ENCODE results near the gene CD93. TPM values are rescaled to one million over a fixed set of nuclear protein-coding genes. Genes with fewer than 3 reads are reported as not detected.

The CD93 gene
- total and polyA plus RNA-seq, 2 donors (not counting 1 experiment from before 2014, with no cell fraction given): 0.01 TPM; not detected in 1

DNA sequence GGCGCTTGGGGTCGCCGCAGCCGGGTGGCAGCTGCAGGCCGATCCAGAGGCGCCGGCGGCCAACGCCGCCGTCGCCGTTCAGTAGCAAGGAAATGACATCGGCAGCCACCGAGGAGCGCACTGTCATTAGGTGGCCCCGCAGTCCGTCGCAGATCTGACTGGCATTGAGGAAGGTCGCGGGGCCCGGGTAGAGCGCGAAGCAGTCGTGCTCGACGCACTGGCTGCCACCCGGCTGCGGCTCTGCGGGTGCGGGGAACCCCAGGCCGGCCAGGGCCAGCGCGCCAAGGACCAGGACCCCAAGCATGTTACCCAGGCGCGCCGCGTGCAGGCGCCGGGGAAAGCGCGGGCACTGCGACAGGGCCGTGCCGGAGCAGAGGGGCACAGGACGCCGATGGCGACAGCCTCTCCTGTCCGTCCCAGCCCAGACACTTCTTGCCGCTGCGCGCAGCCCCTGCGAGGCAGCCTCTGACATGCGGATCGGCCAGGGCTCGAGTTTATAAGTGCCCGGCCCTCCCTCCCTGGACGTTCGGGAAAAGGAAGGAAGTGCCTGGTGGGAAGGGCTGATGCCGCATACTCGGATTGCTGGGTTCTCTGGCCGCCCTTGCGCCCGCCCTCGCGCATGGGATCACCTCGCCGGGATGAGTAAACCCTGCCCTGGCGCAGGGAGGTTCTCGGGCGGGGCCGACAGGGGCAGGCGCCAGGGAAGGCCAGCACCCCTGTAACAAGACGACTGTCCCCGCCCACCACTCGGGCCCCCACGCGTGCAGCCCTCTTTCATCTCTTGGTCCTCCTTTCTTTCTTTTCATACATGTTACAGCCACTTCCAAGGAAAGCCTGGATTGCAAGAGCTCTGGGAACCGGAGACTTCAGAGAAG lies 36.7 kb downstream of the CD93 start, which contains the start of gene THBD:
Gene THBD, minus strand, starts transcription at position 472 of the 875 bp plus-strand sequence. Its CDS starts 168 bp downstream, at position 304.
- Histone ChIP-seq H3K36me3 (ENCODE audit: control insufficient read depth, insufficient read depth, low read length) (no peaks in the 10 kb centered on the region), H2AFZ (ENCODE audit: low read length) (peak within 1 kb of the TSS; percentile 53), H3K4me1 (ENCODE audit: control insufficient read depth, extremely low read depth, insufficient read depth, low read length) (no peaks in the 10 kb centered on the region), H3K79me2 (ENCODE audit: control insufficient read depth, insufficient read depth, low read length) (peaks cover 3% of the 10 kb centered on the region), H3K9ac (ENCODE audit: insufficient read depth, low read length) (peak within 1 kb of the TSS; percentile 40), H3K27me3 (ENCODE audit: control insufficient read depth, insufficient read depth, low read length) (no peaks in the 10 kb centered on the region), H3K9me3 (ENCODE audit: control insufficient read depth, insufficient read depth, low read depth, low read length) (no peaks in the 10 kb centered on the region), H3K27ac (ENCODE audit: insufficient read depth, low read length) (peak within 1 kb of the TSS; percentile 17), H4K20me1 (ENCODE audit: control insufficient read depth, extremely low read depth, insufficient read depth, low read length) (no peaks in the 10 kb centered on the region), H3K4me3 (replicated peaks in 1 of 4; ENCODE audit: control extremely low read depth in 1 of 4, insufficient read depth in 1 of 4, low read depth in 3 of 4, low read length in 4 of 4) (peak within 1 kb of the TSS; percentile 2 to 55 (median 48)), H3K4me2 (ENCODE audit: extremely low read depth, insufficient read depth, low read length) (peak within 1 kb of the TSS; percentile 71)
- TF ChIP-seq, protein P1, sequence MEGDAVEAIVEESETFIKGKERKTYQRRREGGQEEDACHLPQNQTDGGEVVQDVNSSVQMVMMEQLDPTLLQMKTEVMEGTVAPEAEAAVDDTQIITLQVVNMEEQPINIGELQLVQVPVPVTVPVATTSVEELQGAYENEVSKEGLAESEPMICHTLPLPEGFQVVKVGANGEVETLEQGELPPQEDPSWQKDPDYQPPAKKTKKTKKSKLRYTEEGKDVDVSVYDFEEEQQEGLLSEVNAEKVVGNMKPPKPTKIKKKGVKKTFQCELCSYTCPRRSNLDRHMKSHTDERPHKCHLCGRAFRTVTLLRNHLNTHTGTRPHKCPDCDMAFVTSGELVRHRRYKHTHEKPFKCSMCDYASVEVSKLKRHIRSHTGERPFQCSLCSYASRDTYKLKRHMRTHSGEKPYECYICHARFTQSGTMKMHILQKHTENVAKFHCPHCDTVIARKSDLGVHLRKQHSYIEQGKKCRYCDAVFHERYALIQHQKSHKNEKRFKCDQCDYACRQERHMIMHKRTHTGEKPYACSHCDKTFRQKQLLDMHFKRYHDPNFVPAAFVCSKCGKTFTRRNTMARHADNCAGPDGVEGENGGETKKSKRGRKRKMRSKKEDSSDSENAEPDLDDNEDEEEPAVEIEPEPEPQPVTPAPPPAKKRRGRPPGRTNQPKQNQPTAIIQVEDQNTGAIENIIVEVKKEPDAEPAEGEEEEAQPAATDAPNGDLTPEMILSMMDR (conservative IDR thresholded peaks at IDR 0.05 in 1 of 2, IDR thresholded peaks at IDR 0.05 in 1 of 2; ENCODE audit: low read depth in 1 of 2, low read length in 2 of 2): no peak
- TF ChIP-seq EZH2 (IDR thresholded peaks at IDR 0.05; ENCODE audit: low read length, missing control alignments): no peak
- DNase-seq (ENCODE audit: low read depth in 2 of 2): peak; percentile 52 to 60

DNA sequence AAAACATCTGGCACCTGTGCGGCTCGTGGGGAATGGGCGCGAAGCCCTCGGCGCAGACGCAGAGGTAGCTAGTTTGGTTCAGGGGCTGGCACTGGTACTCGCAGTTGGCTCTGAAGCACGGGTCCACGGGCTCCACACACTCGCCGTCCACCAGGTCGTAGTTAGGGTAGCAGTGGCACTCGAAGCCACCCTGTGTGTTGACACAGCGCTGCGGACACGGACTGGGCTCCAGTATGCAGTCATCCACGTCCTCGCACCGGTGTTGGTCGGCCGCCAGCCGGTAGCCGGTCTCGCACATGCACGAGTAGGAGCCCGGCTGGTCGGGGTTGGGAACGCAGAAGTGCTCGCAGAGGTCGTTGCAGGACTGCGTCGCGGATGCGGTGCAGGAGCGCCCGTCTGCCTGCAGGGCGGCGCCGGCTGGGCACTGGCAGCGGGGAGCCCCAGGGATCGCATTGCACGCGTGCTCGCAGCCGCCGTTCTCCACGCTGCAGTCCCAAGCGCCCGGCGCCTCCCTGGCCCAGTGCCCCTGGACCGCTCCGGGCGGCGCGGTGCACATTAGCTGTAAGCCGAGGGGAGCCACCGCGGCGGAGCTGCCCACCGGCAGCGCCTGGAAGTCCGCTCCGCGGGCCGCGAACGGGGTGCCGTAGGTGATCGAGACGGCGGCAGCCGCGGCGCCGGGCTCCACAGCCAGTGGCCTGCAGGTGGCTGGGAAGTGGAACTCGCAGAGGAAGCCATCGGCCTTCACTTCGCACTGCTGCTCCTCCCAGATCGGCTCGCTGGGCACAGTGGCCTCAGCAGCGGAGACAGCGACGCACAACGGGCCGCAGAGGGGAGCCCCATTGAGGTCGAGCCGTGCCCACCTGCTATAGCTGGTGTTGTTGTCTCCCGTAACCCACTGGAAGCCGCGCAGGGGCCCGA lies 37.6 kb downstream of the CD93 start:
- TF ChIP-seq EZH2 (IDR thresholded peaks at IDR 0.05; ENCODE audit: low read length, missing control alignments): peak; percentile 68
- TF ChIP-seq, protein P1 (conservative IDR thresholded peaks at IDR 0.05 in 1 of 2, IDR thresholded peaks at IDR 0.05 in 1 of 2; ENCODE audit: low read depth in 1 of 2, low read length in 2 of 2): peak; percentile 23 to 38

More for the DNA sequence above, 37.6 kb downstream of the CD93 start:
- peaks cover 3% of the 10 kb centered on the region for H3K79me2 ChIP-seq (ENCODE audit: control insufficient read depth, insufficient read depth, low read length)
- no peak overlapping the region for H3K27ac ChIP-seq (ENCODE audit: insufficient read depth, low read length)
- H3K4me3 ChIP-seq (replicated peaks in 1 of 4; ENCODE audit: control extremely low read depth in 1 of 4, insufficient read depth in 1 of 4, low read depth in 3 of 4, low read length in 4 of 4): peak overlapping the region; percentile 2 to 55 (median 30)
- H2AFZ ChIP-seq (ENCODE audit: low read length): peak overlapping the region; percentile 45
- peaks cover under 1% of the 10 kb centered on the region for H3K27me3 ChIP-seq (ENCODE audit: control insufficient read depth, insufficient read depth, low read length)
- H3K36me3 ChIP-seq (ENCODE audit: control insufficient read depth, insufficient read depth, low read length): no peaks in the 10 kb centered on the region
- H3K4me1 ChIP-seq (ENCODE audit: control insufficient read depth, extremely low read depth, insufficient read depth, low read length): no peaks in the 10 kb centered on the region
- DNase-seq (ENCODE audit: low read depth in 2 of 2): peak; percentile 22 to 23
- H3K9ac ChIP-seq (ENCODE audit: insufficient read depth, low read length): no peak overlapping the region
- no peaks in the 10 kb centered on the region for H4K20me1 ChIP-seq (ENCODE audit: control insufficient read depth, extremely low read depth, insufficient read depth, low read length)
- peak overlapping the region; percentile 71 for H3K4me2 ChIP-seq (ENCODE audit: extremely low read depth, insufficient read depth, low read length)
- H3K9me3 ChIP-seq (ENCODE audit: control insufficient read depth, insufficient read depth, low read depth, low read length): no peaks in the 10 kb centered on the region
